Keratinocyte (primary cell): Measurements from ENCODE around the gene NFASC. TPM values are rescaled to one million over a fixed set of nuclear protein-coding genes. Genes with fewer than 3 reads are reported as not detected.

ENCODE experiments used
- DNase-seq: peaks from one replicate; pipeline ENCODE4 v3.0.0-alpha.2; 2011; ENCODE audit warnings: low read depth, missing footprints, low spot score
- FAIRE-seq: peaks from 2 replicates; lab custom pipeline; 2011; peaks lifted over from hg19 to GRCh38; lab: Jason Lieb, UNC
- H2AFZ ChIP-seq: 2 replicates; pipeline ENCODE4 v1.6.0; 2012; ENCODE audit warnings: low read length, control low read depth, inconsistent platforms; ENCODE audit not compliant: control insufficient read depth
- H3K27ac ChIP-seq: 2 replicates; pipeline ENCODE4 v1.5.1; 2011; ENCODE audit warnings: low read length; ENCODE audit not compliant: control insufficient read depth, insufficient read depth
- H3K27me3 ChIP-seq: 3 replicates; pipeline ENCODE4 v1.6.0; 2011; ENCODE audit warnings: low read length; ENCODE audit not compliant: control insufficient read depth, insufficient read depth; ENCODE audit errors: extremely low read depth
- H3K36me3 ChIP-seq, 2 experiments: 2 replicates in 1 of 2; 3 replicates in 1 of 2; pipeline ENCODE4 v1.5.1; 2011; ENCODE audit warnings: low read length in 2 of 2, mild to moderate bottlenecking in 1 of 2; ENCODE audit not compliant: control insufficient read depth in 2 of 2, insufficient read depth in 2 of 2; ENCODE audit errors: extremely low read depth in 1 of 2
- H3K4me1 ChIP-seq: 3 replicates; pipeline ENCODE4 v1.5.1; 2011; ENCODE audit warnings: low read length; ENCODE audit not compliant: control insufficient read depth, insufficient read depth; ENCODE audit errors: extremely low read depth
- H3K4me2 ChIP-seq: 3 replicates; pipeline ENCODE4 v1.6.0; 2011; ENCODE audit warnings: low read depth, low read length; ENCODE audit not compliant: control insufficient read depth, insufficient read depth; ENCODE audit errors: extremely low read depth
- H3K4me3 ChIP-seq, 3 experiments: fragments of 200-600 bp in 1 of 3; sonication (generic) in 1 of 3; 2 replicates in 2 of 3; 3 replicates in 1 of 3; pipeline ENCODE4 v1.5.1; 2011 to 2016; ENCODE audit warnings: low read length in 3 of 3, mild to moderate bottlenecking in 3 of 3, control low read depth in 2 of 3, inconsistent platforms in 1 of 3, low read depth in 1 of 3, mixed read lengths in 1 of 3, mixed run types in 1 of 3, moderate library complexity in 1 of 3; ENCODE audit not compliant: control insufficient read depth in 2 of 3, insufficient read depth in 2 of 3; ENCODE audit errors: extremely low read depth in 1 of 3
- H3K79me2 ChIP-seq: 2 replicates; pipeline ENCODE4 v1.6.0; 2012; ENCODE audit warnings: low read length; ENCODE audit not compliant: control insufficient read depth, insufficient read depth
- H3K9ac ChIP-seq: 3 replicates; pipeline ENCODE4 v1.6.0; 2011; ENCODE audit warnings: low read length; ENCODE audit not compliant: control insufficient read depth, insufficient read depth; ENCODE audit errors: extremely low read depth
- H3K9me1 ChIP-seq: 3 replicates; pipeline ENCODE4 v1.6.0; 2011; ENCODE audit warnings: low read length; ENCODE audit not compliant: control insufficient read depth, insufficient read depth; ENCODE audit errors: extremely low read depth
- H3K9me3 ChIP-seq: 2 replicates; pipeline ENCODE4 v1.5.1; 2012; ENCODE audit warnings: low read depth, low read length; ENCODE audit not compliant: control insufficient read depth
- H4K20me1 ChIP-seq: 3 replicates; pipeline ENCODE4 v1.6.0; 2011; ENCODE audit warnings: low read length; ENCODE audit not compliant: control insufficient read depth, insufficient read depth; ENCODE audit errors: extremely low read depth
- EZH2 ChIP-seq: IDR thresholded peaks from one replicate; pipeline ENCODE4 v1.6.1; 2012; ENCODE audit warnings: inconsistent platforms, mild to moderate bottlenecking, low read length, moderate library complexity
- dilution Hi-C: fragments of 300-500 bp; cut with MboI; formaldehyde crosslinking; loops from one replicate; pipeline ENCODE4 v1.7.0; 2020; ENCODE audit warnings: low sequenced_read_pairs; ENCODE audit not compliant: extremely low pct_ligation_motif_present
- polyA plus RNA-seq, 5 experiments: library from polyadenylated mRNA; depleted of rRNA in 3 of 5; stranded (reverse) in 3 of 5; stranded (forward) in 1 of 5; unstranded in 1 of 5; fragments of >200 nt; gene quantifications; 1 replicate in 1 of 5; 2 replicates in 3 of 5; 3 replicates in 1 of 5; pipeline versions ENCODE4 v1.2.1 to v1.2.3, GENCODE V29; 2011 to 2012; ENCODE audit warnings: missing spikeins in 2 of 5, low read depth in 1 of 5, low replicate concordance in 1 of 5
- TF ChIP-seq, protein P1 (sequence below), 3 experiments: IDR thresholded peaks in 1 of 3; conservative IDR thresholded peaks in 1 of 3; optimal IDR thresholded peaks in 1 of 3; 2 replicates in 2 of 3; 3 replicates in 1 of 3; pipeline versions ENCODE3 to v1.5.1; 2011; ENCODE audit warnings: low read length in 3 of 3, mild to moderate bottlenecking in 3 of 3, moderate library complexity in 2 of 3, control low read depth in 1 of 3, inconsistent platforms in 1 of 3; ENCODE audit not compliant: insufficient read depth in 2 of 3; ENCODE audit errors: extremely low read depth in 1 of 3

NFASC gene
- polyA plus RNA-seq, 1 donor (not counting 4 experiments of a cell fraction or from before 2014, with no cell fraction given): 4.3 TPM

DNA sequence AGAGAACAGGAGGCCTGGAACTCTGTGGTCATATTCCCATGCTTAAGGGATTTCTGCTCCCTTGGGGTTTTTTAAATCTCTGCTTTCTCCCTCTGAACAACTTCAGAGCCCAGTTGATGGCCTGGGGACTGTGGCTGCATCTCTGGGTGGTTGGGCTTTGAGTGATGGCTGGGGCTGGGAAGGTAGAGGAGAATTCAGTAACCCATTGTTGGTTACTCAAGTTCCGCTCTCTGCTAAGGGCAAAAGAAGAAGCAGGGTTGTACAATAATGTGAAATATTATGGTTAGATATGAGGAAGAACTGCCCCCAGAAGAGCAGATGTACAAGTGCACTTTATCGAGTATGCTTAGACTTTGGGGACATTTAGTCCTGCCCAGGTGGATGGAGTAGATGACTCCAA lies 100.3 kb downstream of the NFASC start:
- no peaks in the 10 kb centered on the region for H3K9me1 ChIP-seq
- FAIRE-seq: no peak
- no peak overlapping the region for H3K4me3 ChIP-seq
- H3K36me3 ChIP-seq: no peaks in the 10 kb centered on the region
- H3K27ac ChIP-seq: no peak overlapping the region
- no peaks in the 10 kb centered on the region for H3K27me3 ChIP-seq
- H3K9me3 ChIP-seq: no peaks in the 10 kb centered on the region
- no peak overlapping the region for H3K9ac ChIP-seq
- no peaks in the 10 kb centered on the region for H3K4me1 ChIP-seq
- no peak for TF ChIP-seq EZH2
- TF ChIP-seq, protein P1, sequence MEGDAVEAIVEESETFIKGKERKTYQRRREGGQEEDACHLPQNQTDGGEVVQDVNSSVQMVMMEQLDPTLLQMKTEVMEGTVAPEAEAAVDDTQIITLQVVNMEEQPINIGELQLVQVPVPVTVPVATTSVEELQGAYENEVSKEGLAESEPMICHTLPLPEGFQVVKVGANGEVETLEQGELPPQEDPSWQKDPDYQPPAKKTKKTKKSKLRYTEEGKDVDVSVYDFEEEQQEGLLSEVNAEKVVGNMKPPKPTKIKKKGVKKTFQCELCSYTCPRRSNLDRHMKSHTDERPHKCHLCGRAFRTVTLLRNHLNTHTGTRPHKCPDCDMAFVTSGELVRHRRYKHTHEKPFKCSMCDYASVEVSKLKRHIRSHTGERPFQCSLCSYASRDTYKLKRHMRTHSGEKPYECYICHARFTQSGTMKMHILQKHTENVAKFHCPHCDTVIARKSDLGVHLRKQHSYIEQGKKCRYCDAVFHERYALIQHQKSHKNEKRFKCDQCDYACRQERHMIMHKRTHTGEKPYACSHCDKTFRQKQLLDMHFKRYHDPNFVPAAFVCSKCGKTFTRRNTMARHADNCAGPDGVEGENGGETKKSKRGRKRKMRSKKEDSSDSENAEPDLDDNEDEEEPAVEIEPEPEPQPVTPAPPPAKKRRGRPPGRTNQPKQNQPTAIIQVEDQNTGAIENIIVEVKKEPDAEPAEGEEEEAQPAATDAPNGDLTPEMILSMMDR (optimal IDR thresholded peaks at IDR 0.05 in 1 of 3, IDR thresholded peaks at IDR 0.05 in 1 of 3, conservative IDR thresholded peaks at IDR 0.05 in 1 of 3; ENCODE audit: extremely low read depth in 1 of 3, insufficient read depth in 2 of 3, low read length in 3 of 3): no peak
- no peak overlapping the region for H2AFZ ChIP-seq
- dilution Hi-C loops: loop anchor here (25.0 kb wide), 1 partner anchor 159 kb away; no protein-coding TSS in a partner anchor
- no peaks in the 10 kb centered on the region for H4K20me1 ChIP-seq
- no peaks in the 10 kb centered on the region for H3K79me2 ChIP-seq
- no peak overlapping the region for H3K4me2 ChIP-seq
- DNase-seq: no peak

DNA sequence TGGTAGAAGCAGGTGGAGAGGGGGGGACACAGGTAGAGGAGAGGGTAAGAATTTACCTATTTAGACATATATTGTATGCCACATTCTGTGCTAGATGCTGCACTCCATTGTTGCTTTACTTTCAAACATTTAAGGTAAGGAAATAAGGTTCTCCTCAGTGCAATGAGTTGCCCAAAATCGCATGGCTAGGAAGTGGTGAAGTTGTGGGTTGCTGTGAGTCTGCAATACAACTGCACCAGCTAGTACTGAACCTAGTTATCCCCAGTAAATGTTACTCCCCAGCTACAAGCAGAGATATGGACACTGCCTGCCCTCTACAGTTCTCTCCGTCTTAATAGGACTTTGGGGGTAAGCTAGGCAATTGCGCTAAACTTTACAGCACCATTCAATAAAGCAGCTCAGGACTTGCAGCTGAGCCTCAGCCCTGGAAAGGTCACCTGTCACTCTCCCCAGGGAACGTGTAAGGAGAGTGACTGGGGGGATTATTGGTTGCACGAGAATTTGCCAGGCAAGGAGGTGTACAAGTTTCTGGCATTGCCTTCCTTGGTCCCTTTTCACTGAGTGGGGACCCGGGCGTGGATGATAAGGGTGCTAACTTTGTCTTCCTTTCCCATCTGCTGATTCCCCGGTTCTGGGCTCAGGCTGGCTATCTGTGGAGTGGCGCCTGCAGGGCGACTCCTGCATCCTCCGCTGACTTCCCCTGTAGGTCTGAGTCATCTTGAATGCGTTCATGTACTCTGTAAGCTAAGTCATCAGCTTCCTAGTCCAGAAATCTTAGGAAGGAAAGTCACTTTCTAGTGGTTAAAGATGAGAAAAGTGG lies 101.1 kb downstream of the NFASC start:
- H3K4me1 ChIP-seq: no peaks in the 10 kb centered on the region
- no peaks in the 10 kb centered on the region for H3K79me2 ChIP-seq
- H4K20me1 ChIP-seq: no peaks in the 10 kb centered on the region
- dilution Hi-C loops: loop anchor here (25.0 kb wide), 1 partner anchor 159 kb away; no protein-coding TSS in a partner anchor
- no peak overlapping the region for H3K9ac ChIP-seq
- no peak overlapping the region for H2AFZ ChIP-seq
- H3K4me2 ChIP-seq: no peak overlapping the region
- no peaks in the 10 kb centered on the region for H3K36me3 ChIP-seq
- DNase-seq: peak; percentile 11
- H3K27me3 ChIP-seq: no peaks in the 10 kb centered on the region
- FAIRE-seq: no peak
- H3K9me3 ChIP-seq: no peaks in the 10 kb centered on the region
- no peaks in the 10 kb centered on the region for H3K9me1 ChIP-seq
- no peak for TF ChIP-seq EZH2
- TF ChIP-seq, protein P1 (optimal IDR thresholded peaks at IDR 0.05 in 1 of 3, IDR thresholded peaks at IDR 0.05 in 1 of 3, conservative IDR thresholded peaks at IDR 0.05 in 1 of 3; ENCODE audit: extremely low read depth in 1 of 3, insufficient read depth in 2 of 3, low read length in 3 of 3): no peak
- no peak overlapping the region for H3K27ac ChIP-seq
- no peak overlapping the region for H3K4me3 ChIP-seq
